HG03457 (cell line): ENCODE results near the gene MAGIX.
A peak's percentile ranks its signal among the peaks of the same experiment; 100 is the strongest.
"Not testable (repeated sequence)": the region's sequence is repeated elsewhere in the genome, so short reads cannot be mapped to it uniquely, and the experiment has no call there.

ENCODE experiments used
- ATAC-seq: cut with Tn5 transposase; IDR thresholded peaks from one replicate; pipeline ENCODE4 v1.9.1; 2021; ENCODE audit warnings: moderate number of reproducible peaks; ENCODE audit not compliant: unreplicated experiment

MAGIX gene

GRCh38 chrX:49162620-49163019 lies at the start of gene MAGIX:
Gene MAGIX, plus strand, starts transcription at chrX:49162758. Its CDS starts 132 bp downstream, at chrX:49162890.
- no peak for ATAC-seq

GRCh38 chrX:49116076-49116475 lies 46.5 kb upstream of the MAGIX start:
- ATAC-seq: no peak

GRCh38 chrX:49116716-49117115 lies 45.8 kb upstream of the MAGIX start:
- ATAC-seq: no peak

- no peak for ATAC-seq
Observed at GRCh38 chrX:49117581-49117980, 45.0 kb upstream of the MAGIX start.

- no peak for ATAC-seq
Observed at GRCh38 chrX:49120091-49120490, 42.5 kb upstream of the MAGIX start.

- no peak for ATAC-seq
Observed at GRCh38 chrX:49122499-49122898, 40.1 kb upstream of the MAGIX start.

- ATAC-seq: not testable (repeated sequence)
Observed at GRCh38 chrX:49127742-49128258, 34.8 kb upstream of the MAGIX start.

- ATAC-seq: no peak
Observed at GRCh38 chrX:49129427-49129826, 33.1 kb upstream of the MAGIX start.

GRCh38 chrX:49132275-49132674 lies 30.3 kb upstream of the MAGIX start:
- ATAC-seq: not testable (repeated sequence)

- no peak for ATAC-seq
Observed at GRCh38 chrX:49133759-49134158, 28.8 kb upstream of the MAGIX start.

GRCh38 chrX:49137492-49137891 lies 25.1 kb upstream of the MAGIX start:
- no peak for ATAC-seq

GRCh38 chrX:49139713-49140112 lies 22.8 kb upstream of the MAGIX start:
- ATAC-seq: no peak

GRCh38 chrX:49142264-49142663 lies 20.3 kb upstream of the MAGIX start:
- ATAC-seq: not testable (repeated sequence)

- ATAC-seq: not testable (repeated sequence)
Observed at GRCh38 chrX:49143154-49143553, 19.4 kb upstream of the MAGIX start.

- ATAC-seq: no peak
Observed at GRCh38 chrX:49147282-49147681, 15.3 kb upstream of the MAGIX start.

- no peak for ATAC-seq
Observed at GRCh38 chrX:49147936-49148335, 14.6 kb upstream of the MAGIX start.

GRCh38 chrX:49148390-49149100 lies 14.0 kb upstream of the MAGIX start:
- not testable (repeated sequence) for ATAC-seq

GRCh38 chrX:49149291-49149690 lies 13.3 kb upstream of the MAGIX start:
- ATAC-seq: not testable (repeated sequence)

- no peak for ATAC-seq
Observed at GRCh38 chrX:49153467-49153866, 9.1 kb upstream of the MAGIX start.

- no peak for ATAC-seq
Observed at GRCh38 chrX:49155243-49155899, 7.2 kb upstream of the MAGIX start.

GRCh38 chrX:49155900-49156837 lies 6.4 kb upstream of the MAGIX start:
- peak; percentile 66 for ATAC-seq
